ENCODE data around the gene TNS3.

Gene TNS3

GRCh38 chr7:47260270-47260669 is 321.6 kb downstream of the TNS3 start:
- FAIRE-seq, result no peak
- no peak for DNase-seq (ENCODE audit: insufficient read length, low spot score)
- TF ChIP-seq, protein P1, sequence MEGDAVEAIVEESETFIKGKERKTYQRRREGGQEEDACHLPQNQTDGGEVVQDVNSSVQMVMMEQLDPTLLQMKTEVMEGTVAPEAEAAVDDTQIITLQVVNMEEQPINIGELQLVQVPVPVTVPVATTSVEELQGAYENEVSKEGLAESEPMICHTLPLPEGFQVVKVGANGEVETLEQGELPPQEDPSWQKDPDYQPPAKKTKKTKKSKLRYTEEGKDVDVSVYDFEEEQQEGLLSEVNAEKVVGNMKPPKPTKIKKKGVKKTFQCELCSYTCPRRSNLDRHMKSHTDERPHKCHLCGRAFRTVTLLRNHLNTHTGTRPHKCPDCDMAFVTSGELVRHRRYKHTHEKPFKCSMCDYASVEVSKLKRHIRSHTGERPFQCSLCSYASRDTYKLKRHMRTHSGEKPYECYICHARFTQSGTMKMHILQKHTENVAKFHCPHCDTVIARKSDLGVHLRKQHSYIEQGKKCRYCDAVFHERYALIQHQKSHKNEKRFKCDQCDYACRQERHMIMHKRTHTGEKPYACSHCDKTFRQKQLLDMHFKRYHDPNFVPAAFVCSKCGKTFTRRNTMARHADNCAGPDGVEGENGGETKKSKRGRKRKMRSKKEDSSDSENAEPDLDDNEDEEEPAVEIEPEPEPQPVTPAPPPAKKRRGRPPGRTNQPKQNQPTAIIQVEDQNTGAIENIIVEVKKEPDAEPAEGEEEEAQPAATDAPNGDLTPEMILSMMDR (IDR thresholded peaks at IDR 0.05; ENCODE audit: insufficient read depth, missing control alignments), result no peak

DNA sequence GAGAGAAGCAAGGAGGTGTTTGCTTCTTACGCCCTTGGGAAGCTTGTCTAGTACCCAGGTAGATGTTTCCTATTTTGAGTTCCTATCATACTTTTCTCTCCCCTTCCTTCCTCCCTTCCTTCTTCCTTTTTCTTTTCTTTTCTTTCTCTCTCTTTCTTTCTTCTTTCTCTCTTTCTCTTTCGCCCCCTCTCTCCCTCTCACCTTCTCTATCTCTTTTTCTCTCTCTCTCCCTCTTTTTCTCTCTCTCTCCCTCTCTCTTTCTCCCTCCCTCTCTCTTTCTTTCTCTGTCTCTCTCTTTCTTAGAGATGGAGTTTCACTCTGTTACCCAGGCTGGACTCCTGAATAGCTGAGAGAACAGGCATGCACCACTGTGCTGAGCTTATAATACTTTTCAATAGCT is 322.2 kb downstream of the TNS3 start:
- FAIRE-seq, result no peak
- TF ChIP-seq, protein P1 (IDR thresholded peaks at IDR 0.05; ENCODE audit: insufficient read depth, missing control alignments), result no peak
- no peak for DNase-seq (ENCODE audit: insufficient read length, low spot score)

DNA sequence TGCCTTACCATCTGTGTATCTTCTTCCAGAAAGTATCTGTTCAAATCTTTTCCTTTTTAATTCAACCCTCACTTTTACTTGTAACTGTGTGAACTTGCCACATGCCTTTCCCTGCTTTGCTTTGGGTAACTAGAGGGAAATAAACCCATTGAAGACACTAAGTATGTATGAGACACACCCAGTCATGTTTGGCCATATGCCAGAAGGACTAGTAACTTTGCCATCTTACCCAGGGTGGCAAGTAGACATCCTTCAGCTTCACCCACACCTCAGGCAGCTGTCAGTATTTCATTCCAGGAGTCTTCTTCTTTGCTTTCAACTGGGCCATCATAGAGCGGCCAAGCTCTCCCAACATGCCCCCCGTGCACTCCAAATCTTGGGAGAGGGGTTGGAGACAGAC is 323.1 kb downstream of the TNS3 start:
- DNase-seq (ENCODE audit: insufficient read length, low spot score), result no peak
- no peak for FAIRE-seq
- TF ChIP-seq, protein P1 (IDR thresholded peaks at IDR 0.05; ENCODE audit: insufficient read depth, missing control alignments), result no peak

DNA sequence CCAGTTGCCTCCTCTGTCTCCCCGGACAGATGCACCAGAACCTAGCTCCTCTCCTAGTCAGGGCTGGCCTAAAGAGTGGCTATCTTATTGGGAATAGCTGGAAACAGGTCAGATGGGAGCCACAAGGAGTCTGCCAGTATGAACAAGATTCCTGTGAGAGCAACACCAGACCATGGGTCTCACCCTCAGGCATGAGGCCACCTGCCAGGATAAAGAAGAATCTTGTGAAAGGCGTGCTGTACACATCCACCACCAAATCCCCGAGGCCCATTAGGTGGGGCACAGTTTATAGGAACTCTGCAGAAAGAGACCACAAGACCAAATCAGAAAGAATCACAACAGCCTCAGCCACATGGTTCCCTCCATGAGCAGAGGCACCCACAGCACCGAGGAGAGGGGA is 325.9 kb downstream of the TNS3 start:
- no peak for FAIRE-seq
- DNase-seq (ENCODE audit: insufficient read length, low spot score), result no peak
- TF ChIP-seq, protein P1 (IDR thresholded peaks at IDR 0.05; ENCODE audit: insufficient read depth, missing control alignments), result no peak

DNA sequence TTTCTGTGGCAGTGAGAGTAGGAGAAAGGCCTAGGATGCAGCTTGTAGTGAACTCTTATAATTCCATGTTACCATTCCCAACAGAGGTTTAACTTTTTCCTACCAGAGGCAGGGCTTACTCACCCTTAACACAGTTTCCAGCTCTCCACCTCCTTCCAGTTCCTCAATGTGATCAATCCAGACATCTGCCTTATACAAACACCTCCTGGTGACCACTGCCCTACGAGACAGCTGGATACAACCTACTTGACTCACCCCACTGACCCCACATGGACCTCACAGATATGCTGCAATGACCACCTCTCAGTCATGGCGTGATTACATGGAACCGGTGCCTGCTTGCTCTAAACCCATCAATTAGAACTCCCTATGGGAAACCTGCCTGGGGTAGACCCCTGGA is 326.5 kb downstream of the TNS3 start:
- TF ChIP-seq, protein P1 (IDR thresholded peaks at IDR 0.05; ENCODE audit: insufficient read depth, missing control alignments), result no peak
- DNase-seq (ENCODE audit: insufficient read length, low spot score) (no peak), FAIRE-seq (no peak)

DNA sequence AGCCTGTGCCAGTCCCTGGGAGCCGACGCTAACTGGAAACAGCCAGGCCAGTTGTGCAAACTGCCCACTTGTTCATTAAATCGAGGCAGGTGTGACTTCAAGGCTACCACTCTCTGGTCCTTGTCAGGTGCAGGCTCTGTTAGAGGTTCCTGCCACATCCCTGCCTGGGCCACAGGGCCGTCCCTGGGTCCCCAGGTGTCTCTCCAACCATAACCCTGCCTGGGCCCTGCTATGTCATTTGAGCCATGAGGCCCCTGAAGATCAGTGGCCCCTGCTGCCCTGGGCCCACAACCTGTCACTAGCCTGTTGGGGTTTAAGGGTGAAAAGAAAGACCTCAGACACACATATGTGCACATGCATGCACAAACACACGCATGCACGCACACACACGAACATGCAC is 326.9 kb downstream of the TNS3 start:
- DNase-seq (ENCODE audit: insufficient read length, low spot score) (no peak), FAIRE-seq (no peak)
- TF ChIP-seq, protein P1 (IDR thresholded peaks at IDR 0.05; ENCODE audit: insufficient read depth, missing control alignments), result no peak

- FAIRE-seq, result no peak
- DNase-seq (ENCODE audit: insufficient read length, low spot score), result peak; percentile 41
- TF ChIP-seq, protein P1 (IDR thresholded peaks at IDR 0.05; ENCODE audit: insufficient read depth, missing control alignments), result peak; percentile 46
These were observed 327.6 kb downstream of the TNS3 start for GRCh38 chr7:47254081-47254977.

Data from D721Med (cell line).